SIG-M5 (cell line): ENCODE measurements around the gene TRAPPC12.
"Not testable (repeated sequence)": the region's sequence is repeated elsewhere in the genome, so short reads cannot be mapped to it uniquely, and the experiment has no call there.

Experiments
- DNase-seq: peaks from one replicate; lab custom pipeline; 2025; lab: John Stamatoyannopoulos, UW

Gene TRAPPC12

GRCh38 chr2:3369340-3370181, 9.9 kb upstream of the TRAPPC12 start:
- DNase-seq, result not testable (repeated sequence)

GRCh38 chr2:3376821-3377220, 2.7 kb upstream of the TRAPPC12 start:
- no peak for DNase-seq

- no peak for DNase-seq
These were observed 2.2 kb upstream of the TRAPPC12 start for GRCh38 chr2:3377279-3377611.

DNA sequence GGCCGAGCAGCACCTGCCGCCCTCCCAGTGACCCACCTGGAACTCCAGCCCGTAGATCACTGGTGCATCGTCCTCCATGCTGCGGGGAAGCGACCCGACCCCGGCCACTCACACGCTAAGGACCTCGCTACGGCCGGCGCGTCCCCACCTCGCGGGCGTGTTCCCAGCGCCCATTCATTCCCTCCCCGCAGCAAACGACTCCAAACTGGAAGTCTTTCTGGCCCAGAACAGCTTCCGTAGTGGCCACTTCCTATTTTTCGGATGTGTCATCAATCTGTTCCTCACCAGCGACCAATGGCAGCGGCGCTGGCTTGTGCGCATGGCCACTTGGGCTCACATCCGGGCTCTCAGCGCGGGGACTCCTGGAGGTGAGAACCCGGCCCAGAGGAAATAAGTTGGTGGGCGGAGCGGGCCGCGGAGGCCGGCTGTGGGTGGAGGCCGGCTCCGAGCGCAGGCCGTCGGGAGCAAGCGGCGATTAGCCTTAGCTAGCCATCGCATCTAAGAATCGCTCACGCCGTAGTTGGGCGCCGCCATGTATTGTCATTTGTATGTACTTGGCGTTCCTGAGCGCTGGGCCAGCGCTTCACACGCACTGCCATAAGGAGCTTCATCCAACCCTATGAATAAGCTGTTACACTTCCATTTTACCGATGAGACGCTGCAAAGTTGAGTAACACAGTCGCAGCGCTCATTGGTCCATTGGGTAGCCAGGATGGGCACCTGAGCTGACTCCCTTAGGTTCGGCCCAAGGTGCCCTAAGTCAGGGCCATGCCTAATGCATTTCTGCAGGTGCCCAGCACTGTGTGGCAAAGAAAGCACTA, 1.7 kb upstream of the TRAPPC12 start, which contains the start of gene EIPR1:
TSS of gene EIPR1 (minus strand) at position 207 of the 821 bp plus-strand sequence. CDS start at position 78, 129 bp downstream.
- peak; percentile 95 for DNase-seq

GRCh38 chr2:3379339-3379646, 201 bp upstream of the TRAPPC12 start:
- no peak for DNase-seq

- DNase-seq, result no peak
These were observed 7.0 kb downstream of the TRAPPC12 start for GRCh38 chr2:3386448-3386958.

DNA sequence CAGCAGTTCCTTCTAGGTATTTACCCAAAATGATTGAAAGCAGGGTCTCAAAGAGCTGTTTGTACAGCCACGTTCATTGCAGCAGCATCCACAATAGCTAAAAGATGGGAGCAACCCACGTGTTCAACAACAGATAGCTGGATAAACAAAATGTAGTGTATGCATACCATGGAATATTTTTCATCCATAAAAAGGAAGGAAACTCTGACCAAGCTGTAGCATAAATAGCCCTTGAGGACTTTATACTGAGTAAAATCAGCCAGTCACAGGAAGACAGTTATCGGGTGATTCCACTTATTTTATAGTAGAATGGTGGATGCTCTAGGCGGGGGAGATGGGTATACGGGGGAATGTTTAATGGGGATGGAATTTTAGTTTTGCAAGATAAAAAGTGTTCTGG, 7.5 kb downstream of the TRAPPC12 start:
- DNase-seq, result no peak

DNA sequence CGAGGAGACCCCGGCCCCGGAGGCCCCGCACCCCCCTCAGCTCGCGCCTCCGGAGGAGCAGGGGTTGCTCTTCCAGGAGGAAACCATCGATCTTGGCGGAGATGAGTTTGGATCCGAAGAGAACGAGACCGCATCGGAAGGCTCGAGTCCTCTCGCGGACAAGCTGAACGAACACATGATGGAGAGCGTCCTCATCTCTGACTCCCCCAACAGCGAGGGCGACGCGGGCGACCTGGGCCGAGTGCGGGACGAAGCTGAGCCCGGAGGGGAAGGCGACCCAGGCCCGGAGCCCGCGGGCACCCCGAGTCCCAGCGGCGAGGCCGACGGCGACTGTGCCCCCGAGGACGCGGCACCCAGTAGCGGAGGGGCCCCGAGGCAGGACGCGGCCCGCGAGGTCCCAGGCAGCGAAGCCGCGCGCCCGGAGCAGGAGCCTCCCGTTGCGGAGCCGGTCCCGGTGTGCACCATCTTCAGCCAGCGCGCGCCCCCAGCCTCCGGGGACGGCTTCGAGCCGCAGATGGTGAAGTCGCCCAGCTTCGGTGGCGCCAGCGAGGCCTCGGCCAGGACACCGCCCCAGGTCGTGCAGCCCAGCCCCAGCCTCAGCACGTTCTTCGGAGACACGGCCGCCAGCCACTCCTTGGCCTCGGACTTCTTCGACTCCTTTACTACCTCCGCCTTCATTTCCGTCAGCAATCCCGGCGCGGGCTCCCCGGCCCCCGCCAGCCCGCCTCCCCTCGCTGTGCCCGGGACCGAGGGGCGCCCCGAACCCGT, 8.3 kb downstream of the TRAPPC12 start:
- DNase-seq, result no peak

DNA sequence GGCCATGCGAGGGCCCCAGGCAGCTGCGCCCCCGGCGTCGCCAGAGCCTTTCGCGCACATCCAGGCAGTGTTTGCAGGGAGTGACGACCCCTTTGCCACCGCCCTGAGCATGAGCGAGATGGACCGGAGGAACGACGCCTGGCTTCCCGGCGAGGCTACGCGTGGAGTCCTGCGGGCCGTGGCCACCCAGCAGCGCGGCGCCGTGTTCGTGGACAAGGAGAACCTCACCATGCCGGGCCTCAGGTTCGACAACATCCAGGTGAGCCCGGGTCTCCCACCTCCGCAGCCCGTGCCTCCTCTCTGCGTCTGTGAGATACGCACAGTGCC, 8.9 kb downstream of the TRAPPC12 start:
- no peak for DNase-seq

- DNase-seq, result no peak
These were observed 9.7 kb downstream of the TRAPPC12 start for GRCh38 chr2:3389193-3389592.

GRCh38 chr2:3390041-3390440, 10.5 kb downstream of the TRAPPC12 start:
- no peak for DNase-seq

- no peak for DNase-seq
These were observed 12.7 kb downstream of the TRAPPC12 start for GRCh38 chr2:3392216-3392615.

- no peak for DNase-seq
These were observed 17.5 kb downstream of the TRAPPC12 start for GRCh38 chr2:3396920-3397559.

GRCh38 chr2:3398857-3399256, 19.4 kb downstream of the TRAPPC12 start:
- no peak for DNase-seq

- DNase-seq, result no peak
These were observed 19.9 kb downstream of the TRAPPC12 start for GRCh38 chr2:3399381-3399780.

- DNase-seq, result no peak
These were observed 20.3 kb downstream of the TRAPPC12 start for GRCh38 chr2:3399829-3400228.

DNA sequence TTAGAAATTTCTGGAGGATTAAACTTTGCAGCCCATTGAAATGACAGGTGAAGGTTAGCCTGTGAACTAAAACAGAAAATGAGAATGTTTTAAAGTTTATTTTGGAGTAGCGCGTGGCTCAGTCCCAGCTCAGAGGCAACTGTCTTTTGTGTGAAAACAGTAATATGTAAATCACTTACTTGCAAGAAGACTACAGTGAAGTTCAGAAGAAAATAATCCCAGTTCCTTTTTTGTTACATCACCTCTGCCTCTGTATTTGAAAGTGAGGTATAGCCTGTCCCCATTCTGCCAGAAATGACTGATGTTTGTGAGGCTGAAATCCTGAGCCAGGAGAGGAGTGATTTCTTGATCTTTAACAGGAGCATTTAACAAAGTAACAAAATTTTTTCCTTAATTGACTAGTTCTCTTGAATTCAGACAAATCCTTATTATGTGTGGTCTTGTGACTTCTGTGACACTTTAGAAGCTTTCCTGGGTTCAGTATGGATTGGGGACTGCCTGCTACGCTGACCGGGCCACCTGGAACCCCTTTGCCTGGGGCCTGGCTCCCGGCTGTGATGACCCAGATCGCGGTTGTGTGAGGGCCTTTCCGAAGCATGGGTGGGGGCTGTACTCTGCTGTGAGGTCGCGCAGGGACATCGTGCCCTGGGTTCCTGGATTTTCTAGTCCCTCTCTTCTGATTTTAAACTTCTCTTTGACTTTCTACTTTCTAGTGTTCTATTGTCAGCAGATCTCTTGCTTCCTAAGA, 24.3 kb downstream of the TRAPPC12 start:
- DNase-seq, result no peak

DNA sequence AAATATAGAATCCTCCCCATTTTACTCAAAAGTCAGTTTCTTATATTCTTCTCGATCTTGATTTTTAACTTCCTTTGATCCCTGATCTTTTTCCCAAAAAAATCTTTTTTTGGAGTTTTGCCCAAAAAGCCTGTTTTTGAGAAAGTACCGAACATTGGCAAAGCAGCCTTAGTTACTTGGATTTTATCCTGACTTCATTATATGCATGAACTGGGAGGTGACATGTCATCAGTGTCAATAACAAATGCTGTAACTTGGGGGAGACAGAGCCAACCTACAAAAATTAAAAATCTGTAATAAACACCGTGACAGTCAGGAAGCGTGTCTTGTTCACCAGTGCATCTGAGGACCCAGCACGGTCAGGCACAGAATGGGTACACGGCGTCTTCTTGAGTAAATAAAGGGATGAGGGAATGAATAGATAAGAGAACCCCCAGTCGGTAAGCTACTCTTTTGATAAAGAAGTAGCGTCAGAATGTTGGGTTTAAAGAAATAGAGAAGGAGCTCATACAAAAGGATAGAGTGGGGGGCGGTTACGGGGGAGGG, 24.9 kb downstream of the TRAPPC12 start:
- DNase-seq, result no peak

DNA sequence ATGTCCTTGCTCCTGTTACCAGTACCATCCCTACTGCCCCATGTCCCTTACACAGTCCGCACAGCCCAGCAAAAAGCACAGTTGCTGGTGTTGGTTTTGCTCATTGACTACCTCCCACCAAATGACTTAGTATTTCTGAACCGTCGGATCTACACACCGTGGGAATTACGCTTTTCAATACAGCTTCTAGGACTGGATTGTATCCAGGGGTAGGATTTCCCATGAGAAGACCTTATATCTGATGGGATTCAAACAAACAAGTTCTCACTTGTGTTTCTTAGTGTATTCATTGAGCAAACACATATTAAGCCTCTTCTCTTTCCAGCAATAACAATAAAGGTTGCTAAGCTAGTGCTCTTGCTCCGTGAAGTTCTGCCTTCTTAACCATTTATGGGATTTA, 25.8 kb downstream of the TRAPPC12 start:
- DNase-seq, result no peak

DNA sequence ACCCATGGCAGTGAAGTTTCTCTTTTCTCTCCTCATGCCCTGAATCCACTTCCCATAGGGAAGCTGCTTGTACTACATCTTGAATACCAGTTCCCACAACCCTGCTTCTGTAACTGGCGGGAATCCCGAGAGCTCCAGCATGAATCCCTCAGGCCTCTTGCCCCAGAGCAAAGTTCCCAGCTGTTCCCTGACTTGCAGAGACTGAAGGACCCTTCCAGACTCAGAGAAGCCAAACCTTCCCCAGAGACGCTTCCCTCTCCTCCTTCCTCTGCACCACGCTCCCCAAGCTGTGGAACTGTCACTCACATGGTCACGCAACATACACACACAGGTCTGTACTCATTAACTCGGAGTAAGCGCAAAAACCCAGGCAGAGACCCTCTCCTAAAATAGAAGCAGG, 26.4 kb downstream of the TRAPPC12 start:
- DNase-seq, result no peak

GRCh38 chr2:3406501-3406900, 27.0 kb downstream of the TRAPPC12 start:
- DNase-seq, result no peak
